H1 (cell line): ENCODE results near the gene CHCHD6. TPM values are rescaled to one million over a fixed set of nuclear protein-coding genes. Genes with fewer than 3 reads are reported as not detected.
A peak's percentile ranks its signal among the peaks of the same experiment; 100 is the strongest.

Experiments
- CTCF ChIA-PET: fragments of 300-600 bp; sonication (Branson Sonifier 250); formaldehyde crosslinking; loops from one replicate; lab custom pipeline; 2021; ENCODE audit not compliant: partially characterized antibody; lab: Charles Lee
- POLR2A ChIA-PET: fragments of 300-600 bp; sonication (Branson Sonifier 250); formaldehyde crosslinking; loops from one replicate; lab custom pipeline; 2021; ENCODE audit warnings: inconsistent platforms; ENCODE audit not compliant: partially characterized antibody; lab: Charles Lee
- DNase-seq, 2 experiments: peaks; one replicate each; pipeline versions ENCODE4 v3.0.0 to v3.0.0-alpha.2; 2010 to 2022; ENCODE audit warnings: low spot score in 2 of 2, low read depth in 1 of 2, mixed read lengths in 1 of 2
- FAIRE-seq: peaks from 2 replicates; lab custom pipeline; 2011; peaks lifted over from hg19 to GRCh38; lab: Jason Lieb, UNC
- H2AFZ ChIP-seq: 2 replicates; pipeline ENCODE4 v1.8.1; 2012; ENCODE audit warnings: low read length, inconsistent platforms
- H2AK5ac ChIP-seq: 2 replicates; pipeline ENCODE4 v1.6.1; 2013; ENCODE audit warnings: low read depth, low read length
- H2BK120ac ChIP-seq: replicated peaks from 2 replicates; pipeline ENCODE3; 2013; ENCODE audit warnings: low read depth, low read length, inconsistent platforms
- H2BK12ac ChIP-seq: 2 replicates; pipeline ENCODE4 v1.6.1; 2013; ENCODE audit warnings: low read depth, low read length
- H2BK15ac ChIP-seq: 2 replicates; pipeline ENCODE4 v1.6.1; 2013; ENCODE audit warnings: low read length
- H2BK20ac ChIP-seq: 2 replicates; pipeline ENCODE4 v1.6.1; 2013; ENCODE audit warnings: low read length
- H2BK5ac ChIP-seq: 2 replicates; pipeline ENCODE4 v1.6.1; 2013; ENCODE audit warnings: low read depth, low read length
- H3K14ac ChIP-seq: 2 replicates; pipeline ENCODE4 v1.6.1; 2013; ENCODE audit warnings: inconsistent platforms; ENCODE audit not compliant: insufficient read length
- H3K18ac ChIP-seq: 2 replicates; pipeline ENCODE4 v1.6.1; 2013; ENCODE audit warnings: low read length; ENCODE audit errors: extremely low read depth
- H3K23ac ChIP-seq: 2 replicates; pipeline ENCODE4 v1.6.1; 2013; ENCODE audit warnings: inconsistent platforms; ENCODE audit not compliant: insufficient read length
- H3K23me2 ChIP-seq: 2 replicates; pipeline ENCODE4 v1.6.1; 2013; ENCODE audit warnings: low read depth, low read length
- H3K27ac ChIP-seq: 2 replicates; pipeline ENCODE4 v1.6.1; 2011; ENCODE audit warnings: low read depth, low read length, inconsistent platforms
- H3K27me3 ChIP-seq, 4 experiments: replicated peaks in 1 of 4; 1 replicate in 1 of 4; 2 replicates in 3 of 4; pipeline versions ENCODE4 v1.6.1 to v1.8.1; 2011 to 2013; ENCODE audit warnings: low read length in 3 of 4, mild to moderate bottlenecking in 3 of 4, inconsistent platforms in 2 of 4, mixed read lengths in 2 of 4, moderate library complexity in 1 of 4; ENCODE audit not compliant: control insufficient read depth in 3 of 4, insufficient read depth in 3 of 4; ENCODE audit errors: extremely low read depth in 1 of 4
- H3K36me3 ChIP-seq, 4 experiments: 2 replicates each; pipeline versions ENCODE4 v1.6.1 to v1.8.1; 2011 to 2013; ENCODE audit warnings: mild to moderate bottlenecking in 4 of 4, low read length in 3 of 4, moderate library complexity in 2 of 4, control low read depth in 1 of 4, inconsistent platforms in 1 of 4; ENCODE audit not compliant: insufficient read depth in 4 of 4, control insufficient read depth in 2 of 4
- H3K4ac ChIP-seq: replicated peaks from 2 replicates; pipeline ENCODE3; 2013; ENCODE audit warnings: low read length, low read depth, mixed read lengths, inconsistent platforms; ENCODE audit not compliant: insufficient read length
- H3K4me1 ChIP-seq, 4 experiments: replicated peaks in 1 of 4; 1 replicate in 1 of 4; 2 replicates in 3 of 4; pipeline versions ENCODE4 v1.6.1 to v1.8.1; 2011 to 2013; ENCODE audit warnings: low read length in 3 of 4, inconsistent platforms in 2 of 4, mixed read lengths in 1 of 4; ENCODE audit not compliant: insufficient read depth in 4 of 4, control insufficient read depth in 3 of 4
- H3K4me2 ChIP-seq, 2 experiments: 2 replicates each; pipeline versions ENCODE4 v1.6.1 to v1.8.1; 2011 to 2013; ENCODE audit warnings: low read depth in 2 of 2, low read length in 2 of 2, control low read depth in 1 of 2, inconsistent platforms in 1 of 2, mild to moderate bottlenecking in 1 of 2; ENCODE audit not compliant: insufficient read depth in 1 of 2
- H3K4me3 ChIP-seq, 4 experiments: fragments of 200-600, 300-600 bp in 1 of 4; sonication (generic), shearing (Covaris generic), sonication (Bioruptor Twin) in 1 of 4; 2 replicates each; pipeline versions ENCODE4 v1.5.1 to v1.8.1; 2011 to 2016; ENCODE audit warnings: low read length in 4 of 4, low read depth in 3 of 4, control low read depth in 2 of 4, inconsistent platforms in 2 of 4, mild to moderate bottlenecking in 2 of 4, mixed read lengths in 1 of 4, moderate library complexity in 1 of 4; ENCODE audit not compliant: insufficient read depth in 2 of 4; ENCODE audit errors: extremely low read depth in 1 of 4
- H3K56ac ChIP-seq: replicated peaks from 2 replicates; pipeline ENCODE3; 2013; ENCODE audit warnings: low read depth, mild to moderate bottlenecking, mixed read lengths, low read length, inconsistent platforms; ENCODE audit not compliant: insufficient read length
- H3K79me1 ChIP-seq: 2 replicates; pipeline ENCODE4 v1.6.1; 2013; ENCODE audit warnings: low read depth, low read length, control low read depth
- H3K79me2 ChIP-seq, 2 experiments: 2 replicates each; pipeline versions ENCODE4 v1.6.1 to v1.8.1; 2012 to 2013; ENCODE audit warnings: low read length in 2 of 2, mild to moderate bottlenecking in 2 of 2, inconsistent platforms in 1 of 2; ENCODE audit not compliant: insufficient read depth in 2 of 2, control insufficient read depth in 1 of 2
- H3K9ac ChIP-seq, 4 experiments: replicated peaks in 1 of 4; 1 replicate in 1 of 4; 2 replicates in 3 of 4; pipeline versions ENCODE4 v1.6.1 to v1.8.1; 2011 to 2013; ENCODE audit warnings: low read depth in 3 of 4, low read length in 3 of 4, control low read depth in 2 of 4, mild to moderate bottlenecking in 2 of 4, moderate library complexity in 2 of 4, inconsistent platforms in 1 of 4; ENCODE audit errors: extremely low read depth in 1 of 4
- H3K9me3 ChIP-seq, 2 experiments: 2 replicates each; pipeline versions ENCODE4 v1.6.1 to v1.8.1; 2012 to 2013; ENCODE audit warnings: mild to moderate bottlenecking in 2 of 2, moderate library complexity in 2 of 2, control low read depth in 1 of 2, inconsistent platforms in 1 of 2, low read depth in 1 of 2, low read length in 1 of 2, mixed read lengths in 1 of 2; ENCODE audit not compliant: insufficient read depth in 2 of 2
- H4K20me1 ChIP-seq, 2 experiments: replicated peaks in 1 of 2; 2 replicates each; pipeline versions ENCODE3 to v1.8.1; 2011 to 2013; ENCODE audit warnings: inconsistent platforms in 2 of 2, low read length in 2 of 2, mild to moderate bottlenecking in 1 of 2; ENCODE audit not compliant: insufficient read depth in 2 of 2, control insufficient read depth in 1 of 2
- H4K5ac ChIP-seq: 2 replicates; pipeline ENCODE4 v1.6.1; 2013; ENCODE audit warnings: low read length, low read depth, mixed read lengths, inconsistent platforms; ENCODE audit not compliant: insufficient read length
- H4K8ac ChIP-seq: 2 replicates; pipeline ENCODE4 v1.8.0; 2013; ENCODE audit warnings: mild to moderate bottlenecking, moderate library complexity, low read length, inconsistent platforms; ENCODE audit not compliant: insufficient read depth; ENCODE audit errors: extremely low read depth
- H4K91ac ChIP-seq: replicated peaks from 2 replicates; pipeline ENCODE3; 2013; ENCODE audit warnings: low read length, mixed read lengths, inconsistent platforms; ENCODE audit not compliant: insufficient read length
- CEBPB ChIP-seq: IDR thresholded peaks from 2 replicates; pipeline ENCODE4 v1.6.1; 2012; ENCODE audit warnings: low read depth, low read length
- CHD2 ChIP-seq: IDR thresholded peaks from 2 replicates; pipeline ENCODE4 v1.6.1; 2012; ENCODE audit warnings: low read length, improper control_type of control experiment
- EZH2 ChIP-seq: fragments of 200-600 bp; sonication (generic); IDR thresholded peaks from 2 replicates; pipeline ENCODE4 v1.7.1; 2012; ENCODE audit warnings: low read depth, mild to moderate bottlenecking, moderate library complexity, low read length, inconsistent platforms; ENCODE audit not compliant: severe bottlenecking
- KDM4A ChIP-seq: IDR thresholded peaks from one replicate; pipeline ENCODE4 v1.7.1; 2012; ENCODE audit warnings: low read depth, mild to moderate bottlenecking, moderate library complexity, low read length, inconsistent platforms; ENCODE audit not compliant: severe bottlenecking
- PHF8 ChIP-seq: fragments of 200-600 bp; sonication (generic); conservative IDR thresholded peaks from 2 replicates; pipeline ENCODE4 v1.7.1; 2012; ENCODE audit warnings: low read depth, mild to moderate bottlenecking, inconsistent platforms, low read length, moderate library complexity
- POLR2A ChIP-seq, 2 experiments: IDR thresholded peaks; 1 replicate in 1 of 2; 2 replicates in 1 of 2; pipeline ENCODE4 v1.6.1; 2011; ENCODE audit warnings: low read depth in 2 of 2, low read length in 2 of 2, mild to moderate bottlenecking in 2 of 2; ENCODE audit errors: control extremely low read depth in 1 of 2
- RAD21 ChIP-seq, 2 experiments: IDR thresholded peaks in 1 of 2; conservative IDR thresholded peaks in 1 of 2; 2 replicates each; pipeline ENCODE4 v1.6.1; 2011; ENCODE audit warnings: low read depth in 2 of 2, low read length in 2 of 2, improper control_type of control experiment in 1 of 2, inconsistent platforms in 1 of 2, mild to moderate bottlenecking in 1 of 2, moderate library complexity in 1 of 2
- SIN3A ChIP-seq, 2 experiments: IDR thresholded peaks in 1 of 2; conservative IDR thresholded peaks in 1 of 2; 2 replicates each; pipeline ENCODE4 v1.6.1; 2011 to 2012; ENCODE audit warnings: low read length in 2 of 2, improper control_type of control experiment in 1 of 2, low read depth in 1 of 2, mild to moderate bottlenecking in 1 of 2
- SP2 ChIP-seq: IDR thresholded peaks from 2 replicates; pipeline ENCODE4 v1.6.1; 2012; ENCODE audit warnings: mild to moderate bottlenecking, low read length, inconsistent platforms
- SUZ12 ChIP-seq: fragments of 200-600 bp; sonication (generic); IDR thresholded peaks from 2 replicates; pipeline ENCODE4 v1.6.1; 2012; ENCODE audit warnings: mild to moderate bottlenecking, inconsistent platforms, low read length, moderate library complexity, mixed read lengths
- WGBS, 2 experiments: shearing (Covaris generic) in 1 of 2; methylation state at CpG; one replicate each; pipeline versions ENCODE4 v1.1.6 to v1.1.7; 2013 to 2015; ENCODE audit warnings: low lambda C conversion rate in 2 of 2, mixed read lengths in 2 of 2, inconsistent platforms in 1 of 2, low coverage in 1 of 2, missing lambda C conversion rate in 1 of 2; ENCODE audit not compliant: insufficient replicate concordance in 2 of 2, insufficient coverage in 1 of 2, insufficient read length in 1 of 2; ENCODE audit errors: extremely low coverage in 1 of 2, missing lambda C conversion rate in 1 of 2; 5-methylcytosine and 5-hydroxymethylcytosine counted together
- polyA plus RNA-seq, 7 experiments: library from polyadenylated mRNA; depleted of rRNA in 3 of 7; stranded (reverse) in 5 of 7; unstranded in 2 of 7; fragments of >200 nt in 5 of 7; fragments of 200-250 nt in 2 of 7; gene quantifications; 1 replicate in 5 of 7; 2 replicates in 1 of 7; 4 replicates in 1 of 7; pipeline versions ENCODE4 v1.2.1 to v1.2.3, GENCODE V29; 2011 to 2013; ENCODE audit warnings: missing spikeins in 2 of 7, mixed read lengths in 2 of 7
- total RNA-seq: library from RNA; stranded (reverse); fragmentation: NEBNext Ultra II Directional; extraction: Animal tissue kit (Norgen Biotek cat#: 25700); gene quantifications from 2 replicates; pipeline ENCODE4 v1.2.1, GENCODE V29; 2021

CHCHD6 gene
- total and polyA plus RNA-seq, 2 of the 8 experiments (the other 6 are each of a cell fraction or from before 2014, with no cell fraction given), result 32.4 to 37.6 TPM

DNA sequence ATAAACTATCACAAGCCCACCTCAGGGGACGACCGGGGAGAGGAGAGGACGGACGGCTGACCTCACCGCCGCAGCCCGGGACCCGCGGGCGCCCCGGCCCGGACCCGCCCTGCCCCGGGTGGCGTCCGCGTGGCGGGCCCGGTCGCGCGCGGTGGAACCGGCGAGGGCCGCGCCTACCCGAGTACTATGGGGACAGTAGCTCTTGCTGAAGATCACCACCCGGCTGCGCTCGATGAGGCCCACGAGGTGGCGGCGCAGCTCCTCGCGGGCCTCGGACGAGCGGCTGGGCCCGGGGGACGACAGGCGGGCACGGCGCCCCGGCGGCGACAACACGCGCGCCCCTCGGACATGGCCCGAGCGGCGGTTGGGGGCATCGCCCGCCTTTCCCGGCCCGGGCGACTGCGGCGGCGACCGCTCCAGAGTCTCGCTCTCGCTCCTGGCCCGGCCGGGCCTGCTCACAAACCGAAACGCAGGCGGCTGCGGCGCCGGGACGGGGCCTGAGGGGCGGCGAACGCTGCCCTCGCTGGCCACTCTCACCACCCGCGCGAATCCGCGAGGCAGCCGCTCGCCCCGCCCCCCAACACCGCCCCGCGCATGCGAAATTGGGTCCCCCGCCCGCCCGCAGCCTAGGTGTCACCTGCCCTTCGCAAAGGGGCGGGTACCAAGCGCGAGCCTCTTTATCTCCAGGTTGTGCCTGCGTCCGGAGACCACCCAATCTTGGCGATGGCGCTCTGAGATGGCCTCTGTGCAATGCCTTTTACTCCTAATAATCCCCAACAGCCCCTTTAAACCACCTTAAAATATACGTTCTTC lies 49.3 kb upstream of the CHCHD6 start, which contains the start of gene TXNRD3:
TSS of gene TXNRD3 (minus strand) at position 554 of the 813 bp plus-strand sequence.
- H3K4ac ChIP-seq, result no peak within 1 kb of the TSS
- H3K23me2 ChIP-seq, result no peaks in the 10 kb centered on the region
- H3K79me2 ChIP-seq, result no peaks in the 10 kb centered on the region
- DNase-seq, result peak; percentile 19 to 83
- H3K79me1 ChIP-seq, result no peaks in the 10 kb centered on the region
- peaks cover 0 to 24% (median 10%) of the 10 kb centered on the region in 4 experiments; a peak in 6 of 7 replicates for H3K27me3 ChIP-seq
- peak within 1 kb of the TSS in 2 of 4 experiments; percentile 11 to 74; a peak in 2 of 7 replicates for H3K9ac ChIP-seq
- no peak within 1 kb of the TSS for H2BK120ac ChIP-seq
- H2BK15ac ChIP-seq, result 0 out of 2 replicates have a peak within 1 kb of the TSS, but pooled peaks have one; percentile 53
- 2% methylated on average over 58 of the region's 102 CpGs; no CpG with 5 or more reads in 1 of the 2 experiments for WGBS, 2 experiments
- POLR2A ChIA-PET, result interaction anchor here (1.0 kb wide), 1 partner anchor 23 kb away, joined by 3 read pairs; no protein-coding TSS in a partner anchor
- peaks cover 0 to 2% of the 10 kb centered on the region in 2 experiments; a peak in 1 of 4 replicates for H3K9me3 ChIP-seq
- H4K5ac ChIP-seq, result no peak within 1 kb of the TSS
- no peak within 1 kb of the TSS for H3K23ac ChIP-seq
- no peak within 1 kb of the TSS for H3K56ac ChIP-seq
- H3K4me3 ChIP-seq, result peak within 1 kb of the TSS; percentile 42 to 72 (median 50)
- H4K8ac ChIP-seq, result peak within 1 kb of the TSS; percentile 14; the same call in 1 of the 2 replicates
- no peak within 1 kb of the TSS for H3K14ac ChIP-seq
- H3K36me3 ChIP-seq, result no peaks in the 10 kb centered on the region
- no peak within 1 kb of the TSS; the same call in 1 of the 2 replicates for H2BK5ac ChIP-seq
- no peak within 1 kb of the TSS for H3K18ac ChIP-seq
- H3K27ac ChIP-seq, result no peak within 1 kb of the TSS
- H4K20me1 ChIP-seq, result peaks cover 0 to 1% of the 10 kb centered on the region in 2 experiments
- H3K4me1 ChIP-seq, result peaks cover 0 to 2% (median 0%) of the 10 kb centered on the region in 4 experiments; a peak in 2 of 7 replicates
- H4K91ac ChIP-seq, result no peak within 1 kb of the TSS
- H3K4me2 ChIP-seq, result peak within 1 kb of the TSS; percentile 89 to 91
- H2AK5ac ChIP-seq, result no peak within 1 kb of the TSS
- H2AFZ ChIP-seq, result peak within 1 kb of the TSS; percentile 28; the same call in 1 of the 2 replicates
- CTCF ChIA-PET, result interaction anchor here (1.3 to 1.4 kb wide), 2 partner anchors 24 to 33 kb away, joined by 3 read pairs; no protein-coding TSS in a partner anchor
- H2BK20ac ChIP-seq, result no peak within 1 kb of the TSS
- no peak for FAIRE-seq
- peak within 1 kb of the TSS; percentile 33; the same call in 1 of the 2 replicates for H2BK12ac ChIP-seq
- TF ChIP-seq POLR2A (IDR thresholded peaks at IDR 0.05; ENCODE audit: control extremely low read depth in 1 of 2, low read depth in 2 of 2, low read length in 2 of 2) (peak in 1 of 2 experiments; percentile 56; a peak in 2 of 3 replicates), CHD2 (no peak), SUZ12 (peak; percentile 54), CEBPB (no peak), SIN3A (conservative IDR thresholded peaks at IDR 0.05 in 1 of 2, IDR thresholded peaks at IDR 0.05 in 1 of 2; ENCODE audit: low read depth in 1 of 2, low read length in 2 of 2) (no peak), RAD21 (IDR thresholded peaks at IDR 0.05 in 1 of 2, conservative IDR thresholded peaks at IDR 0.05 in 1 of 2; ENCODE audit: low read depth in 2 of 2, low read length in 2 of 2) (peak in 1 of 2 experiments; percentile 35; a peak in 1 of 4 replicates), SP2 (no peak), KDM4A (peak; percentile 90), EZH2 (peak; percentile 43), PHF8 (peak; percentile 67)
